ENCODE results near the gene CPNE4. TPM values are rescaled to one million over a fixed set of nuclear protein-coding genes. Genes with fewer than 3 reads are reported as not detected.
A peak's percentile ranks its signal among the peaks of the same experiment; 100 is the strongest.
"Not testable (repeated sequence)": the region's sequence is repeated elsewhere in the genome, so short reads cannot be mapped to it uniquely, and the experiment has no call there.

CPNE4 gene
- total RNA-seq, 2 experiments from 2014 or later, result not detected

DNA sequence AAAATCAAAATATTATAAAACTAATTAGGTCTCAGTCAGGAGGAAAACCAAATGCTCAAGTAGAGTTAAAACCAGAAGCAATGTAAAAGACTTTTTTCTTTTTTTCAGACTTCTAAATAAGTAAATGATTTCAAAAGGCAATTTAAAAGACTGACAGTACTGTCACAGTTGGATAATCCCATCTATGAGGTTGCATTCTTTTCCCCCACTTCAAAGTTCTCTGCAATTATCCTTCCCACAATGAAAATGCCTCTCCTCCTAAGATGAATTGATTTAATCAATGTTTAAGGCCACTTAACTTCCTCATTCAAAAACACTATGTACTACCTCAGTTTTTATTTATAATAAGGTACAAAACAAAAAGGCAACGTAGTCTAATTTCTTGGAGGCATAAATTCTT is 540.1 kb downstream of the CPNE4 start:
- no peak for ATAC-seq
- Mint-ChIP-seq H3K27ac (no peak overlapping the region), H3K4me1 (ENCODE audit: low read depth) (peaks cover 31% of the 10 kb centered on the region), H3K9me3 (no peaks in the 10 kb centered on the region), H3K4me3 (no peak overlapping the region), H3K36me3 (ENCODE audit: low read depth) (peaks cover 51% of the 10 kb centered on the region), H3K27me3 (no peaks in the 10 kb centered on the region)
- CTCF ChIA-PET, result no interaction called here
- TF ChIP-seq, protein P1, sequence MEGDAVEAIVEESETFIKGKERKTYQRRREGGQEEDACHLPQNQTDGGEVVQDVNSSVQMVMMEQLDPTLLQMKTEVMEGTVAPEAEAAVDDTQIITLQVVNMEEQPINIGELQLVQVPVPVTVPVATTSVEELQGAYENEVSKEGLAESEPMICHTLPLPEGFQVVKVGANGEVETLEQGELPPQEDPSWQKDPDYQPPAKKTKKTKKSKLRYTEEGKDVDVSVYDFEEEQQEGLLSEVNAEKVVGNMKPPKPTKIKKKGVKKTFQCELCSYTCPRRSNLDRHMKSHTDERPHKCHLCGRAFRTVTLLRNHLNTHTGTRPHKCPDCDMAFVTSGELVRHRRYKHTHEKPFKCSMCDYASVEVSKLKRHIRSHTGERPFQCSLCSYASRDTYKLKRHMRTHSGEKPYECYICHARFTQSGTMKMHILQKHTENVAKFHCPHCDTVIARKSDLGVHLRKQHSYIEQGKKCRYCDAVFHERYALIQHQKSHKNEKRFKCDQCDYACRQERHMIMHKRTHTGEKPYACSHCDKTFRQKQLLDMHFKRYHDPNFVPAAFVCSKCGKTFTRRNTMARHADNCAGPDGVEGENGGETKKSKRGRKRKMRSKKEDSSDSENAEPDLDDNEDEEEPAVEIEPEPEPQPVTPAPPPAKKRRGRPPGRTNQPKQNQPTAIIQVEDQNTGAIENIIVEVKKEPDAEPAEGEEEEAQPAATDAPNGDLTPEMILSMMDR (IDR thresholded peaks at IDR 0.05), result no peak
- intact Hi-C loops (cut with micrococcal nuclease), result no loop called here
- POLR2A ChIA-PET, result no interaction called here
- no peak for DNase-seq

DNA sequence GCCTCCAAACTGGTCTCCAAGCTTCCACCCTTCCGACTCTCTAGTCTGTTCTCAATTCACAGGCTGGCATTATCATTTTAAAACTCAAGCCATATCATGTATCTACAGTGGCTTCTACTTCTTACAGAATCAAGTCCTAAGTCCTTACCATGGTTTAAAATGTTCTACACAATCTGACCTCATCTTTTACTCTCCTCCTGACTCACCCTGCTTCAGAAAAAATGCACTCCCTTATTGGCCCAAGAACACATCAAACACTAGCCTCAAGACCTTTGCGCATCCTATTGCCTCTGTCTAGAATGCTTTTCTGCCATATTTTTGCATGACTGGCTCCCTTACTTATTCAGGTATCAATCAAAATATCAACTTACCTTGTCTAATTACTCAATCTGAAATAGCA is 543.0 kb downstream of the CPNE4 start:
- Mint-ChIP-seq H3K9me3 (no peaks in the 10 kb centered on the region), H3K4me1 (ENCODE audit: low read depth) (peaks cover 27% of the 10 kb centered on the region), H3K27me3 (no peaks in the 10 kb centered on the region), H3K4me3 (no peak overlapping the region), H3K36me3 (ENCODE audit: low read depth) (peaks cover 48% of the 10 kb centered on the region), H3K27ac (no peak overlapping the region)
- TF ChIP-seq, protein P1 (IDR thresholded peaks at IDR 0.05), result no peak
- ChIA-PET CTCF (no interaction called here), POLR2A (interaction anchor here (0.7 to 1.8 kb wide), 4 partner anchors 9 to 20 kb away, joined by 3 to 8 read pairs (median 3); no protein-coding TSS in a partner anchor)
- DNase-seq (no peak), ATAC-seq (no peak)
- intact Hi-C loops (cut with micrococcal nuclease), result no loop called here

DNA sequence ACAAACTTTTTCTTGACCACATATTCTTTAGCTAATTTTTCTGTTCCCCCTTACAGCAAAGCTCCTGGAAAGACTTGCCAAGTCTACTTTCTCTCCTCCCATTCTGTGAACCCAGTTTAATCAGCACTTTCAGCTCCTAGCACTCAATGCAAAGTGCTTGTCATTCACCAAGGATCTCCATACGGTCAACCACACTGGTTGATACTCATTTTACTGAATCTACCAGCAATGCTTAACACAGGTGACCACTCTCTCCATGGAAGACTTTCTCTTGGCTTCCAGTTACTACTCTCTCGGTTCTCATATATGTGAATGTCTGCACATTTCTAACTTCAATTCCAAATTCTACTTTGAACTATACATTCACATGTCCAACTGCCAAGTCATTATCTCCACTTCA is 543.7 kb downstream of the CPNE4 start:
- DNase-seq, result no peak
- ATAC-seq, result no peak
- Mint-ChIP-seq H3K27ac (no peak overlapping the region), H3K4me3 (no peak overlapping the region), H3K36me3 (ENCODE audit: low read depth) (peaks cover 49% of the 10 kb centered on the region), H3K27me3 (no peaks in the 10 kb centered on the region), H3K9me3 (no peaks in the 10 kb centered on the region), H3K4me1 (ENCODE audit: low read depth) (peaks cover 29% of the 10 kb centered on the region)
- POLR2A ChIA-PET, result interaction anchor here (1.6 to 1.8 kb wide), 2 partner anchors 9 to 10 kb away, joined by 3 to 8 read pairs; no protein-coding TSS in a partner anchor
- TF ChIP-seq, protein P1 (IDR thresholded peaks at IDR 0.05), result no peak
- intact Hi-C loops (cut with micrococcal nuclease), result no loop called here
- CTCF ChIA-PET, result interaction anchor here (0.8 to 1.5 kb wide), 2 partner anchors 20 to 458 kb away, joined by 3 to 5 read pairs; no protein-coding TSS in a partner anchor

DNA sequence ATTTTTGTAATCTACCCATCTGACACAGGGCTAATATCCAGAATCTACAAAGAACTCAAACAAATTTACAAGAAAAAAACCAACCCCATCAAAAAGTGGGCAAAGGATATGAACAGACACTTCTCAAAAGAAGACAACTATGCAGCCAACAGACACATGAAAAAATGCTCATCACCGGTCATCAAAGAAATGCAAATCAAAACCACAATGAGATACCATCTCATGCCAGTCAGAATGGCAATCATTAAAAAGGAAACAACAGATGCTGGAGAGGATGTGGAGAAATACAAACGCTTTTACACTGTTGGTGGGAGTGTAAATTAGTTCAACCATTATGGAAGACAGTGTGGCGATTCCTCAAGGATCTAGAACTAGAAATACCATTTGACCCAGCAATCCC is 548.3 kb downstream of the CPNE4 start:
- H3K9me3 Mint-ChIP-seq; DNase-seq; H3K4me3 Mint-ChIP-seq; POLR2A ChIA-PET; intact Hi-C loops (cut with micrococcal nuclease); CTCF ChIA-PET; H3K27me3 Mint-ChIP-seq; ATAC-seq: not testable (repeated sequence)
- H3K4me1 Mint-ChIP-seq (ENCODE audit: low read depth), result peaks cover 25% of the 10 kb centered on the region
- peak overlapping the region; percentile 75 for H3K27ac Mint-ChIP-seq
- peaks cover 47% of the 10 kb centered on the region for H3K36me3 Mint-ChIP-seq (ENCODE audit: low read depth)

DNA sequence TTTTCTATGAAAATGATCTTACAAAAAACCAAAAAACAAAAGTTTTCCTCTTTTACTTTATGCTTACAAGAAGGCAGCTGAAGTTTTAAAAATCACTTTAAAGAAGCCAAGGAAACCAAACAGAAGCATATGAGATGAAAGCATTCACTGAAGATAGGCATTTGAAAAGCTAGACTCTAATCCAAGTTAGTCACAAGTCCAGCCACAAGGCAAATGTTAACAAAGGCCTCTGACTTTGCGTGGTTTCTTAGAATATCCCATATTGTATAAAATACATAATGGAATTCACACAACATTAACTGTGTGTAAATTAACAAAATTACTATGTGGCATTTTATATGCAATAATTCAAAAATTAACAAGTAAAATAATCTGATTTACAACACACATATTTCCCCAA is 549.7 kb downstream of the CPNE4 start:
- ChIA-PET CTCF (interaction anchor here (1.5 kb wide), 1 partner anchor 452 kb away, joined by 4 read pairs; no protein-coding TSS in a partner anchor), POLR2A (interaction anchor here (1.3 kb wide), 1 partner anchor 9 kb away, joined by 3 read pairs; no protein-coding TSS in a partner anchor)
- no peak overlapping the region for H3K27ac Mint-ChIP-seq

More for the DNA sequence above, 549.7 kb downstream of the CPNE4 start:
- H3K9me3 Mint-ChIP-seq, result no peaks in the 10 kb centered on the region
- H3K4me1 Mint-ChIP-seq (ENCODE audit: low read depth), result peaks cover 25% of the 10 kb centered on the region
- H3K36me3 Mint-ChIP-seq (ENCODE audit: low read depth), result peaks cover 53% of the 10 kb centered on the region
- DNase-seq, result no peak
- TF ChIP-seq, protein P1 (IDR thresholded peaks at IDR 0.05), result no peak
- no peak overlapping the region for H3K4me3 Mint-ChIP-seq
- no peaks in the 10 kb centered on the region for H3K27me3 Mint-ChIP-seq
- intact Hi-C loops (cut with micrococcal nuclease), result no loop called here
- no peak for ATAC-seq

All from activated CD8-positive, alpha-beta T cell treated with anti-CD3 and anti-CD28 coated beads for 36 hours (primary cell).